IMR-90 (cell line): Measurements from ENCODE around the gene ULK2. TPM values are rescaled to one million over a fixed set of nuclear protein-coding genes. Genes with fewer than 3 reads are reported as not detected.

Experiments used
- ATAC-seq: fragments of 200-7000 bp; cut with Tn5 transposase; 2 replicates; pipeline ENCODE4 v1.9.1; 2020; ENCODE audit warnings: low read depth, mild to moderate bottlenecking, moderate library complexity
- BruUV-seq: library from RNA; stranded (reverse); fragments of 400-500 nt; replicated peaks from 2 replicates; lab custom pipeline; 2021; lab: Mats Ljungman, UMichigan
- CTCF ChIA-PET: fragments of 300-600 bp; formaldehyde crosslinking; extraction: SDS; loops from one replicate; lab custom pipeline; 2021; ENCODE audit warnings: antibody characterized with exemption; lab: Yijun Ruan, JAX
- POLR2A ChIA-PET: fragments of 300-600 bp; sonication (Branson Sonifier 250); formaldehyde crosslinking; loops from one replicate; lab custom pipeline; 2022; ENCODE audit warnings: antibody characterized with exemption; ENCODE audit not compliant: unreplicated experiment; lab: Charles Lee
- DNase-seq: peaks from one replicate; pipeline ENCODE4 v3.0.0; 2013
- H2AFZ ChIP-seq: replicated peaks from 2 replicates; pipeline ENCODE3; 2013; ENCODE audit warnings: low read length, mild to moderate bottlenecking; ENCODE audit not compliant: poor library complexity
- H2AK5ac ChIP-seq: 2 replicates; pipeline ENCODE4 v1.6.1; 2013; ENCODE audit warnings: low read depth, low read length, inconsistent platforms
- H2AK9ac ChIP-seq: replicated peaks from 2 replicates; pipeline ENCODE3; 2013; ENCODE audit warnings: mild to moderate bottlenecking, low read depth, low read length, moderate library complexity; ENCODE audit not compliant: poor library complexity
- H2BK120ac ChIP-seq: 2 replicates; pipeline ENCODE4 v1.6.1; 2013; ENCODE audit warnings: low read depth, low read length, inconsistent platforms
- H2BK15ac ChIP-seq: 3 replicates; pipeline ENCODE4 v1.6.1; 2013; ENCODE audit warnings: low read depth, low read length, inconsistent platforms
- H2BK20ac ChIP-seq: 2 replicates; pipeline ENCODE4 v1.6.1; 2013; ENCODE audit warnings: low read depth, mild to moderate bottlenecking, inconsistent platforms, low read length, moderate library complexity
- H2BK5ac ChIP-seq: 2 replicates; pipeline ENCODE4 v1.6.1; 2013; ENCODE audit warnings: mild to moderate bottlenecking, low read depth, low read length, inconsistent platforms; ENCODE audit not compliant: poor library complexity, severe bottlenecking
- H3K14ac ChIP-seq: replicated peaks from 2 replicates; pipeline ENCODE4 v1.6.1; 2013; ENCODE audit warnings: low read depth, low read length, inconsistent platforms
- H3K18ac ChIP-seq: 2 replicates; pipeline ENCODE4 v1.6.1; 2013; ENCODE audit warnings: low read depth, low read length, control low read depth
- H3K23ac ChIP-seq: 2 replicates; pipeline ENCODE4 v1.6.1; 2013; ENCODE audit warnings: low read depth, low read length, inconsistent platforms
- H3K27ac ChIP-seq: 2 replicates; pipeline ENCODE4 v1.5.1; 2013; ENCODE audit warnings: mild to moderate bottlenecking, control low read depth, low read length; ENCODE audit not compliant: insufficient read depth
- H3K27me3 ChIP-seq: 2 replicates; pipeline ENCODE4 v1.6.1; 2013; ENCODE audit warnings: low read length; ENCODE audit not compliant: control insufficient read depth, insufficient read depth
- H3K36me3 ChIP-seq: 2 replicates; pipeline ENCODE4 v1.6.1; 2013; ENCODE audit warnings: low read length, mixed read lengths; ENCODE audit not compliant: control insufficient read depth, insufficient read depth
- H3K4ac ChIP-seq: 2 replicates; pipeline ENCODE4 v1.6.1; 2013; ENCODE audit warnings: low read depth, low read length, inconsistent platforms
- H3K4me1 ChIP-seq: 2 replicates; pipeline ENCODE4 v1.6.1; 2013; ENCODE audit warnings: low read length, mixed read lengths; ENCODE audit not compliant: control insufficient read depth, insufficient read depth
- H3K4me2 ChIP-seq: 2 replicates; pipeline ENCODE4 v1.6.1; 2013; ENCODE audit warnings: low read depth, mild to moderate bottlenecking, control low read depth, low read length, moderate library complexity
- H3K4me3 ChIP-seq: 2 replicates; pipeline ENCODE4 v1.5.1; 2013; ENCODE audit warnings: low read depth, mild to moderate bottlenecking, control low read depth, low read length, moderate library complexity; ENCODE audit not compliant: insufficient read depth
- H3K56ac ChIP-seq: 2 replicates; pipeline ENCODE4 v1.6.1; 2013; ENCODE audit warnings: low read length, inconsistent platforms; ENCODE audit not compliant: insufficient read depth; ENCODE audit errors: extremely low read depth
- H3K79me1 ChIP-seq, 2 experiments: 2 replicates each; pipeline ENCODE4 v1.6.1; 2013; ENCODE audit warnings: low read length in 2 of 2, inconsistent platforms in 1 of 2, low read depth in 1 of 2
- H3K9ac ChIP-seq: 2 replicates; pipeline ENCODE4 v1.6.1; 2013; ENCODE audit warnings: low read depth, low read length, control low read depth
- H3K9me1 ChIP-seq: 2 replicates; pipeline ENCODE4 v1.6.1; 2013; ENCODE audit warnings: low read length, inconsistent platforms; ENCODE audit not compliant: insufficient read depth
- H3K9me3 ChIP-seq: 2 replicates; pipeline ENCODE4 v1.6.1; 2013; ENCODE audit warnings: low read length; ENCODE audit not compliant: control insufficient read depth, insufficient read depth
- H4K20me1 ChIP-seq: 2 replicates; pipeline ENCODE4 v1.6.1; 2013; ENCODE audit warnings: low read length, inconsistent platforms; ENCODE audit not compliant: insufficient read depth
- H4K5ac ChIP-seq: 2 replicates; pipeline ENCODE4 v1.6.1; 2013; ENCODE audit warnings: mild to moderate bottlenecking, low read depth, low read length, control low read depth
- H4K8ac ChIP-seq, 2 experiments: 2 replicates each; pipeline ENCODE4 v1.6.1; 2013; ENCODE audit warnings: low read depth in 2 of 2, low read length in 2 of 2, control low read depth in 1 of 2, inconsistent platforms in 1 of 2
- H4K91ac ChIP-seq: 2 replicates; pipeline ENCODE4 v1.6.1; 2013; ENCODE audit warnings: low read depth, low read length, inconsistent platforms; ENCODE audit not compliant: insufficient read depth
- BHLHE40 ChIP-seq: fragments of 150-350 bp; IDR thresholded peaks from 2 replicates; pipeline ENCODE4 v1.6.1; 2016; ENCODE audit warnings: mild to moderate bottlenecking, low read depth, low read length
- MAFK ChIP-seq: IDR thresholded peaks from 2 replicates; pipeline ENCODE4 v1.6.1; 2012; ENCODE audit warnings: low read depth, low read length, improper control_type of control experiment
- WGBS, 2 experiments: methylation state at CpG; one replicate each; pipeline versions ENCODE4 v1.1.5 to v1.1.7; 2013; ENCODE audit warnings: missing lambda C conversion rate in 2 of 2; ENCODE audit not compliant: insufficient read length in 1 of 2; ENCODE audit errors: extremely low coverage in 2 of 2; 5-methylcytosine and 5-hydroxymethylcytosine counted together
- dilution Hi-C: fragments of 300-500 bp; cut with HindIII; formaldehyde crosslinking; loops from one replicate; pipeline ENCODE4 v1.14.3; 2018; ENCODE audit warnings: low sequenced_read_pairs; ENCODE audit not compliant: unreplicated experiment
- in situ Hi-C: fragments of 300-500 bp; cut with MboI; formaldehyde crosslinking; loops from 3 replicates; pipeline ENCODE4 v1.14.3; 2019; ENCODE audit warnings: low sequenced_read_pairs, inconsistent platforms, mixed read lengths
- intact Hi-C: fragments of 100-400 bp; cut with micrococcal nuclease; formaldehyde crosslinking; loops from 2 replicates; pipeline ENCODE4 v1.10.0; 2022
- polyA plus RNA-seq, 3 experiments: library from polyadenylated mRNA; depleted of rRNA; stranded (reverse); fragments of >200 nt; gene quantifications; 2 replicates each; pipeline ENCODE4 v1.2.3, GENCODE V29; 2012; ENCODE audit warnings: low replicate concordance in 1 of 3
- total RNA-seq: library from RNA; depleted of rRNA; stranded (reverse); fragments of >200 nt; gene quantifications from 2 replicates; pipeline ENCODE4 v1.2.3, GENCODE V29; 2012

The ULK2 gene
- total and polyA plus RNA-seq, 2 of the 4 experiments (the other 2 are of a cell fraction), result 8.9 to 10.8 TPM

DNA sequence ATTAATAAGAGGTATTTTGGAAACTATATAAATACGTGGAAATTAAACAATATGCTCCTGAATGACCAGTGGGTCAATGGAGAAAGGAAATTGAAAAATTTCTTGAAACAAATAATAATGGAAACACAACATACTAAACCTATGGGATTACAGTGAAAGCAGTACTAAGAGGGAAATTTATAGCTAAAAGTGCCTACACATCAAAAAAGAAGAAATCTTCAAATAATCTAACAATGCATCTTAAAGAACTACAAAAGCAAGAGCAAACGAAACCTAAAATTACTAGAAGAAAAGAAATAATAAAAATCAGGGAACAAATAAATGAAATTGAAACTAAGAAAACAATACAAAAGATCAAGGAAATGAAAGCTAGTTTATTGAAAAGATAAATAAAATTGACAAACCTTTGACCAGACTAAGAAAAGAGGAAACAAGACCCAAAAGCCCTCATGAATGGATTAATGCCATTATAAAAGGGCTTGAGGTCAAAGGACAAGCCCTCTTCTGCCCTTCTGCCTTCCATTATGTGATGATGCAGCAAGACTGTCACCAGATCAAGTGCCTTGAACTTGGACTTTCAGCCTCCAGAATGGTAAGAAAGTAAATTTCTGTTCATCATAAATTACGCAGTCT is 75.7 kb downstream of the ULK2 start:
- Histone ChIP-seq H3K27ac (no peak overlapping the region), H2BK15ac (no peak overlapping the region), H3K9me3 (peaks cover 3% of the 10 kb centered on the region; the same call in 1 of the 2 replicates), H3K79me1 (no peaks in the 10 kb centered on the region), H3K18ac (no peak overlapping the region), H3K4me1 (no peaks in the 10 kb centered on the region), H2AK9ac (no peak overlapping the region), H4K8ac (no peak overlapping the region), H4K20me1 (no peaks in the 10 kb centered on the region), H3K9ac (no peak overlapping the region), H3K14ac (no peak overlapping the region), H3K4ac (no peak overlapping the region), H4K91ac (no peak overlapping the region), H2BK120ac (no peak overlapping the region), H4K5ac (no peak overlapping the region), H3K4me2 (no peak overlapping the region), H3K23ac (no peak overlapping the region), H2AK5ac (no peak overlapping the region), H2BK5ac (no peak overlapping the region), H2AFZ (no peak overlapping the region), H3K4me3 (no peak overlapping the region), H3K27me3 (no peaks in the 10 kb centered on the region), H2BK20ac (no peak overlapping the region), H3K56ac (no peak overlapping the region), H3K36me3 (peaks cover 26% of the 10 kb centered on the region), H3K9me1 (no peaks in the 10 kb centered on the region)
- dilution Hi-C loops (no loop called here), intact Hi-C loops (no loop called here), in situ Hi-C loops (no loop called here)
- ChIA-PET CTCF (interaction anchor here (0.7 kb wide), 1 partner anchor 27 kb away, joined by 3 read pairs; no protein-coding TSS in a partner anchor), POLR2A (no interaction called here)
- ATAC-seq (no peak), DNase-seq (no peak)
- TF ChIP-seq MAFK (peak; percentile 68), BHLHE40 (no peak)
- BruUV-seq, result no TSS peak
- WGBS, 2 experiments, result no CpG with 5 or more reads among the region's 3 CpGs
